ENCODE results near the gene MCC.

The MCC gene

DNA sequence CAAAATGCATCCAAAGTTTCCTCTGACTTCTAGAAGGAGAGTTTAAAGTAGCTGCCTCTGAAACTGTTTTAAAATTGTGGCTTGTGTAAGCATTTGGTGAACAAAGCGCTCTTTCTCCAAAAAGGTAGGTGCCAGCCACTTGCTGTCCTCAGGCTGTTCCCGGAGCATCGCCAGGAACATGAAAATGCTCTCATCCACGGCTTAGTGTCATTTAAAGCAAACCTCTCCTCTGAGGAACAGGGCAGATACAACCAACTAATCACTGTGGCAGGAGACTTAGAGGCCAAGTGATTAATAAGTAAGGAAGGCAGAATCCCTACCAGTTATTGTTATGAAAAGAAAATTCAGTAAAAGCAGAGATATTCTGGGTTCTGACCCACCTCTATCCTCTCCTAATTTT, 346.1 kb downstream of the MCC start:
- H3K27ac ChIP-seq = no peak overlapping the region
- no peaks in the 10 kb centered on the region for H3K27me3 ChIP-seq
- no peaks in the 10 kb centered on the region; the same call in 1 of the 2 replicates for H3K9me3 ChIP-seq
- no peak overlapping the region for H3K9ac ChIP-seq
- H4K20me1 ChIP-seq = no peaks in the 10 kb centered on the region
- H3K36me3 ChIP-seq = no peaks in the 10 kb centered on the region
- no peak overlapping the region for H3K4me2 ChIP-seq
- H3K4me1 ChIP-seq = no peaks in the 10 kb centered on the region
- no peak overlapping the region for H3K4me3 ChIP-seq
- TF ChIP-seq Cebpa-rat (IDR thresholded peaks at IDR 0.05) = no peak

DNA sequence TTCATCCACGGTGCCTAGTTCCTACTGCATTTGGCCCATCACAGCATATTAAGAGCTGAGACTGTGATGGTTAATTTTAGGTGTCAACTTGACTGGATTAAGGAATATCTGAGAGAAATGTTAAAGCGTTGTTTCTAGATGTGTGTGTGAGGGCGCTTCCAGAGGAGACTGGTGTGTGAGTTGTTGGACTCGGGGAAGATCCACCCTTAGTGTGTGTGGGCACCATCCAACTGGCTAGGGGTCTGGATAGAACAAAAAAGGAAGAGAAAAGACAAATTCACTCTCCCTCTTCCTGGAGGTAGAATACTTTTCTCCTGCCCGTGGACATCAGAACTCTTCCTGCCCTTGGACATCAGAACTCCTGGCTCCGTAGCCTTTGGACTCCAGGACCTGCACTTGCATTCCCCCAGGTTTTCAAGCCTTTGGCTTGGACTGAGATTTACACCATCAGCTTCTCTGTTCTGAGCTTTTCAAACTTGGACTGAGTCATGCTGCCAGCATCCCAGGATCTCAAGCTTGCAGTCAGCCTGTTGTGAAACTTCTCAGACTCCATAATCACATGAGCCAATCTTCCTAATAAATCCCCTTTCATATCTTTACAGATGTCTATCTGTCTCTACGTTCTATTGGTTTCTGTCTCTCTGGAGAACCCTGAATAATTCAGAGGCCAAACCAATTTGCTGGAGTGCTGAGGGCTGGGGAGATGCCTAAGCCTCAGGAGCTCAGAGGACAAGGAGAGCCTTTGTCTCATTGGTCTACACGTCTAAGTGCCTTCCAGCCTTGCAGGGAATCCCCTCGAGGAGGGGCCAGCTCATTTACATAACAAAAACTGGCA, 347.2 kb downstream of the MCC start:
- Histone ChIP-seq H3K4me2 (no peak overlapping the region), H4K20me1 (no peaks in the 10 kb centered on the region), H3K4me1 (no peaks in the 10 kb centered on the region), H3K36me3 (no peaks in the 10 kb centered on the region), H3K27ac (no peak overlapping the region), H3K9ac (no peak overlapping the region), H3K4me3 (no peak overlapping the region), H3K9me3 (no peaks in the 10 kb centered on the region; the same call in 1 of the 2 replicates), H3K27me3 (no peaks in the 10 kb centered on the region)
- no peak for TF ChIP-seq Cebpa-rat (IDR thresholded peaks at IDR 0.05)

DNA sequence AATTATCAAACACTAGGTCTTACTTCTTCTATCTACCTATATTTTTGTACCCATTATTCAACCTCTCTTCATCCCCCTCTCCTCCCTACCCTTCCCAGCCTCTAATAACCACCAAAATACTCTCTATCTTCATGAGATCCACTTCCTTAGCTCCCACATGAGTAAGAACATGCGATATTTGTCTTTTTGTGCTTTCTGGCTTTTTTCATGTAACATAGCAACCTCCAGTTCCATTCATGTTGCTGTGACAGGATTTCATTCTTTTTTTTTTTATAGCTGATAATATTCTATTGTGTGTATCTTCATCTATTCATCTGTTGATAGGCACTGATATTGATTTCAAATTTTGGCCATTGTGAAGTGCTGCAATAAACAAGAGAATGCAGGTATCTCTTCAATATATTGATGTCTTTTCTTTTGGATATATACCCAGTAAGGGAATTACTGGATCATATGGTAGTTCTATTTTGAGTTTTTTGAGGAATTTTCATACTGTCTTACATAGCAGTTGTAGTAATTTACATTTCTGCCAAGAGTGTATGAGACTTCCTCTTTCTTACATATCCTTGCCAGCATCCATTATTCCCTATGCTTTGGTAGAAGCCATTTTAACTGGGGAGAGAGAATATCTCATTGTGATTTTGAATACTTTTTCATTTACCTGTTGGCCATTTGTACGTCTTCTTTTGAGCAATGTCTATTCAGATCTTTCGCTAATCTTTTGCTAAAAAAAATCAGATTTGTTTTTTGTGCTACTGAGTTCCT, 354.9 kb downstream of the MCC start:
- Histone ChIP-seq H3K4me2 (no peak overlapping the region), H3K9me3 (no peaks in the 10 kb centered on the region; the same call in 1 of the 2 replicates), H3K4me3 (no peak overlapping the region), H3K9ac (no peak overlapping the region), H4K20me1 (no peaks in the 10 kb centered on the region), H3K27ac (no peak overlapping the region), H3K27me3 (no peaks in the 10 kb centered on the region), H3K4me1 (no peaks in the 10 kb centered on the region), H3K36me3 (no peaks in the 10 kb centered on the region)
- no peak for TF ChIP-seq Cebpa-rat (IDR thresholded peaks at IDR 0.05)

DNA sequence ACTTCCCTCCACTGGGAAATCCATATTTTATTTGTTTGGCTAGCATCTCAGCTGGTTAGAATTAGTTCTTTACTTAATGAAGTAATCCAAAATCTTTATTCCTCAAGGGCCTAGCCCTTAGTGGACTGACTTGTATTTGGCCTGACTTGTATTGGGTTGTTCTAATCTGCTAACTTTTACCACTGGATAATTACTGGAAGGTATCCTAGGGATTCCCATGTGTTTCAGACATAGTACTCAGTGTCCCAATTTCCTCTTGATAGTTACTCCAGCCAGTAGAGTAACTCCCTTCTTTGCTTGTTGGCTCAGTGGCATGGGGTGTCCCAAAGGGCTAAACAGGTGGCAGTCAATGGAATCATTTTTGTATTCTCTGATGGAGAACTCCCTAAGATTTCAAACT, 355.7 kb downstream of the MCC start:
- Histone ChIP-seq H3K36me3 (no peaks in the 10 kb centered on the region), H3K4me1 (no peaks in the 10 kb centered on the region), H4K20me1 (no peaks in the 10 kb centered on the region), H3K27me3 (no peaks in the 10 kb centered on the region), H3K4me3 (no peak overlapping the region), H3K9ac (no peak overlapping the region), H3K9me3 (no peaks in the 10 kb centered on the region), H3K4me2 (no peak overlapping the region), H3K27ac (no peak overlapping the region)
- TF ChIP-seq Cebpa-rat (IDR thresholded peaks at IDR 0.05) = no peak

DNA sequence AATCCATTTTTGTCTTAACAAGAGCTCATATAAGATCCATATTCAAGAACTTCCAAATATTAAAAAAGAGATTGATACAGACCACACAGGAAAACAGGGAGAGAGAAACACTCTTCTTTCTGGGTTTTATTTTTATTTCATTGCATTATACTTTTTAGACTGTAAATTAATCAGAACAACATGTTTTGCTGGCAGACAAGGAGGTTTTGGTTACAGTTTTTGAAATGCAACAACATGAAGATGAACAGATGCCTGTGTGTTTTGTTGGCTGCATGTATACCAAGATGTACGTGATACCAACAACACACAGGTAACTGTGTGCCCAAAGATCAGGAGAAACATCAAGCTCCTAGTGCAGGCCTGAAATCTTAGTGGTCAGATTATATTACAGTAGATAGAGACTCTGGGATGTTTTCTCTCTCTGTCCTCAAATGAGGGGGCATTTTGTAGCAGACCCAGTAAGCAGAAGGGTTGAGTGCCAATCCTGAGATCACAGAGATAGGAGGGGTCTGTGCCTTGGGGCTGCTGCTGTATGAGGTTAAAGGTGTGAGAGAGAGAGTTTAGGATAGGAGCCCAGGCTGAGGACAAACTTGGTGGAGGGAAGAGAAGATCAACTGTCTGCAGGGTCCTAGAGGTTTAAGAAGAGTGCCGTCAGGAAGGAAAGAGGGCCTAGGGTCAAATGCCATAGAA, 359.5 kb downstream of the MCC start:
- Histone ChIP-seq H3K27ac (no peak overlapping the region), H3K4me1 (no peaks in the 10 kb centered on the region)
- no peak for TF ChIP-seq Cebpa-rat (IDR thresholded peaks at IDR 0.05)

DNA sequence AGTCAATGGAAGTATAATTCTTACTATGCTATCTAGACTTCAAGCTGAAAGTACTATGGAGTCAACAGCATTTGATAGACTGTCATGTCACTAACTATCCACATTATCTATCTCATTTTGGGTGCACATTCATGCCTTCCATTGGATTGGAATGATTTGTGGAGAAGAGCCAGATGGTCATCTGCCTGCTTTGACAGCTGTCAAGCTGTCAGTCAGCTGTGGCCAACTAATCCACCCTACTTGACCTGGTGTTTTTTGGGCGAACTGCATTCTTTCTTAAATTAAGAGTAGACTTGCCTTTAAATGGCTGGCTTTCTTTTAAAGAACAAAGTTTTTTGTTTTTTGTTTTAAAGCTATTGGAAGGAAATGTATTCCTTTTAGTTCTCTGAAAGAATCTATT, 360.2 kb downstream of the MCC start:
- Histone ChIP-seq H4K20me1 (no peaks in the 10 kb centered on the region), H3K4me1 (no peaks in the 10 kb centered on the region), H3K27ac (no peak overlapping the region), H3K27me3 (no peaks in the 10 kb centered on the region), H3K9me3 (peaks cover 5% of the 10 kb centered on the region), H3K4me3 (no peak overlapping the region), H3K4me2 (no peak overlapping the region), H3K9ac (no peak overlapping the region), H3K36me3 (no peaks in the 10 kb centered on the region)
- no peak for TF ChIP-seq Cebpa-rat (IDR thresholded peaks at IDR 0.05)

More for the DNA sequence above, 359.5 kb downstream of the MCC start:
- Histone ChIP-seq H3K27me3 (no peaks in the 10 kb centered on the region), H3K9ac (no peak overlapping the region), H3K36me3 (no peaks in the 10 kb centered on the region), H3K9me3 (peaks cover 5% of the 10 kb centered on the region), H3K4me2 (no peak overlapping the region), H4K20me1 (no peaks in the 10 kb centered on the region), H3K4me3 (no peak overlapping the region)

DNA sequence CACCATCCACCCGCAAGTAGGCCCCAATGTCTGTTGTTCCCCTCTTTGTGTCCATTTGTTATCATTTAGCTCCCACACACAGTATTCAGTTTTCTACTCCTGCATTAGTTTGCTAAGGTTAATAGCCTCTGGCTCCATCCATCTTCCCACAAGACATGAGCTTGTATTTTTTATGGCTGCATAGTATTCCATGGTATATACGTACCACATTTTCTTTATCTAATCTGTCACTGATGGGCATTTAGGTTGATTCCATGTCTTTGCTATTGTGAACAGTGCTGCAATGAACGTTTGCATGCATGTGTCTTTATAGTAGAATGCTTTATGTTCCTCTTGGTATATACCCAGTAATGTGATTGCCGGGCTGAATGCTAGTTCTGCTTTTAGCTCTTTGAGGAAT, 361.2 kb downstream of the MCC start:
- H3K4me1 ChIP-seq = no peaks in the 10 kb centered on the region
- H3K27ac ChIP-seq = no peak overlapping the region
- H3K9me3 ChIP-seq = peaks cover 5% of the 10 kb centered on the region
- H3K4me2 ChIP-seq = no peak overlapping the region
- TF ChIP-seq Cebpa-rat (IDR thresholded peaks at IDR 0.05) = no peak
- no peaks in the 10 kb centered on the region for H3K27me3 ChIP-seq
- no peak overlapping the region for H3K9ac ChIP-seq
- no peaks in the 10 kb centered on the region for H4K20me1 ChIP-seq
- H3K36me3 ChIP-seq = no peaks in the 10 kb centered on the region
- no peak overlapping the region for H3K4me3 ChIP-seq

DNA sequence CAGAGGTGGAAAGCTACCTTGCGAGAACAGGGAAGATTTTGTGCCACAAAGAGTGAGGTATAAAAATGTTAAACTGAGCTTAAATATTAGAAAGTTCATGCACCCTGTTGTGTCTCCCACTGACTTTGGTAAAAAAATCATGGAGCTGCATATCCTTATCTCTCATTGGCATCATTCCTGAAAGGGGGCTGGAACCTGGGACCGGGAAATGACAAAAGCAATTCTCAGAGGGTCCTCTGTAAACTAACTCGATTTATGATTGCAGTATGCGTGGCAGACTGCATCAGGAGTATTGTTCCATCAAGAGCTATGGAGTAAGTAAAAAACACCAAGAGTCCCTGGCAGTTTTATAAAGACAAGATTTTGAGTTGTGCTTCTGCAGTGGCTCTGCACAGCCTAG, 362.9 kb downstream of the MCC start:
- Histone ChIP-seq H3K27ac (no peak overlapping the region), H3K4me2 (no peak overlapping the region), H4K20me1 (no peaks in the 10 kb centered on the region), H3K4me3 (no peak overlapping the region), H3K36me3 (no peaks in the 10 kb centered on the region), H3K9me3 (peaks cover 5% of the 10 kb centered on the region), H3K9ac (no peak overlapping the region), H3K4me1 (no peaks in the 10 kb centered on the region), H3K27me3 (no peaks in the 10 kb centered on the region)
- TF ChIP-seq Cebpa-rat (IDR thresholded peaks at IDR 0.05) = no peak

DNA sequence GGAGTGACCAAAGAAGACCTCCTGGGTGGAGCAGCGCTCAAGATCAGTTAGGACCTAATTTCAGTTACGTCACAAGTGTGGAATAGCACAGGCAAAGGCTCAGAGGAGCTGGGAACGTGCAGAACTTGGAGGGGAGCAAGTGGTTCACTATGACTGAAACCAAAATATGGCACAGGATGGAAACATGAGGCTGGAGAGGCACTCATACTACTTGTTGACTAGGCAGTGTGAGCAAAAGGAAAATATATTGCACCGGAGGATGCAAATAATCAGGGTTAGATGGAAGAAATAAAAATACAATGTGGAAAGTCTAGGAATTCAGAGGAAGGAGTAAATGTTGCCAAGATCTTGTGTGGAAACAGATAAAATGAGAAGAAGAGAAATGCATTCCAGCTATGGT, 363.3 kb downstream of the MCC start:
- H3K36me3 ChIP-seq = no peaks in the 10 kb centered on the region
- H3K4me1 ChIP-seq = no peaks in the 10 kb centered on the region
- TF ChIP-seq Cebpa-rat (IDR thresholded peaks at IDR 0.05) = no peak
- no peaks in the 10 kb centered on the region for H4K20me1 ChIP-seq
- no peak overlapping the region for H3K4me2 ChIP-seq
- peaks cover 5% of the 10 kb centered on the region for H3K9me3 ChIP-seq
- no peaks in the 10 kb centered on the region for H3K27me3 ChIP-seq
- H3K4me3 ChIP-seq = no peak overlapping the region
- H3K9ac ChIP-seq = no peak overlapping the region
- no peak overlapping the region for H3K27ac ChIP-seq

DNA sequence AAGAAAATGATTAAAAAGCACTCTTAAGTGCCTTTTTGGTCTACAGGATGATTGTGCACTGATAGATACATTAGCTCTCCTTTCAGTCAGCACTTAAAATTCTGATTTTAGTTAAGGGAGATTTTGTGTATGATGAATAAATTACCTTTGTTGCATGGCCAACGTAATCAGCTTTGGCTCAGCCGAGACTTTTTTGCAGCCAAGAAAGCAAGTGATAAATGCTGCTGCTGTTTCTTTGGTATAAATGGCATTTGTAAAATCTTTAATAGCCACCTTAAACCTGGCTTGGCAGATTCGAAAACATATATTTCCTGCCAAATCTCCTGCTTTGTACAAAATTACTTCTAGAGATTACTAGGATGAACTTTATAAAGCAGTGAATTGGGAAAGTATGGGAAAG, 364.0 kb downstream of the MCC start:
- no peaks in the 10 kb centered on the region for H3K4me1 ChIP-seq
- no peak overlapping the region for H3K4me2 ChIP-seq
- TF ChIP-seq Cebpa-rat (IDR thresholded peaks at IDR 0.05) = no peak
- H4K20me1 ChIP-seq = no peaks in the 10 kb centered on the region
- peaks cover 5% of the 10 kb centered on the region for H3K9me3 ChIP-seq
- H3K36me3 ChIP-seq = no peaks in the 10 kb centered on the region
- H3K27me3 ChIP-seq = no peaks in the 10 kb centered on the region
- no peak overlapping the region for H3K9ac ChIP-seq
- no peak overlapping the region for H3K27ac ChIP-seq
- no peak overlapping the region for H3K4me3 ChIP-seq

All from BLaER1 (cell line).